ENCODE data around the gene SAMD4A. TPM values are rescaled to one million over a fixed set of nuclear protein-coding genes. Genes with fewer than 3 reads are reported as not detected.

Gene SAMD4A
- total and polyA plus RNA-seq, 2 of the 4 experiments (the other 2 are of a cell fraction), result 22.9 to 38.2 TPM

DNA sequence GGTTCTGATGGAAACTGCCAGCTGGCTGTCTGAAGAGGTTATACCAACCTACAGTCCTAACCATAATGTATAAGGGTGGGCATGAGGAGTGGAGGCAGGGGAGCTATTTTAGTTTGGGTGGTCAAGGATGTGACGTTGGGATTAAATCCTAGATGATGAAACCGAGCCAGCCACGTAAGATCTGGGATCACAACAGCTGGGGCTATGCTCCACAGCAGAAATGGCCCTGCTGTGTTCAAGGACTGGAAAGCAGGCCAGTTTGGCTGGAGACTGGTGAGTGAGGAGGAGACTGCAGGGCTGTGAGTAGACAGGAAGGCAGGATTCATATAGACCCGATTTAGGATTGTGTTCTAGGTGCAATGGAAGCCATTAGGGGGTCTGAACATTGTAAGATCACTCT, 66.1 kb downstream of the SAMD4A start:
- H3K9me1 ChIP-seq (ENCODE audit: insufficient read depth, low read length), result peaks cover 33% of the 10 kb centered on the region
- H4K91ac ChIP-seq (ENCODE audit: insufficient read depth, low read depth, low read length), result no peak overlapping the region
- intact Hi-C loops (cut with micrococcal nuclease), result no loop called here
- H2AFZ ChIP-seq (replicated peaks; ENCODE audit: low read length, poor library complexity), result no peak overlapping the region
- in situ Hi-C loops (cut with MboI; ENCODE audit: low sequenced_read_pairs), result no loop called here
- no peak overlapping the region for H2AK9ac ChIP-seq (replicated peaks; ENCODE audit: low read depth, low read length, poor library complexity)
- H3K4me2 ChIP-seq (ENCODE audit: low read depth, low read length), result no peak overlapping the region
- H3K27ac ChIP-seq (ENCODE audit: insufficient read depth, low read length), result no peak overlapping the region
- no peak overlapping the region; the same call in 1 of the 2 replicates for H3K23ac ChIP-seq (ENCODE audit: low read depth, low read length)
- peak overlapping the region; percentile 49; the same call in 1 of the 2 replicates for H2AK5ac ChIP-seq (ENCODE audit: low read depth, low read length)
- 80% methylated on average over 4 of the region's 4 CpGs; no CpG with 5 or more reads in 1 of the 2 experiments for WGBS, 2 experiments (ENCODE audit: extremely low coverage in 2 of 2, insufficient read length in 1 of 2)
- ChIA-PET CTCF (no interaction called here), POLR2A (ENCODE audit: unreplicated experiment) (no interaction called here)
- no peak overlapping the region for H3K9ac ChIP-seq (ENCODE audit: low read depth, low read length)
- no peak overlapping the region for H4K8ac ChIP-seq (ENCODE audit: low read depth in 2 of 2, low read length in 2 of 2)
- peaks cover 14% of the 10 kb centered on the region for H3K4me1 ChIP-seq (ENCODE audit: control insufficient read depth, insufficient read depth, low read length)
- no peak overlapping the region for H3K56ac ChIP-seq (ENCODE audit: extremely low read depth, insufficient read depth, low read length)
- peaks cover 26 to 86% of the 10 kb centered on the region in 2 experiments for H3K79me1 ChIP-seq (ENCODE audit: low read depth in 1 of 2, low read length in 2 of 2)
- peak overlapping the region; percentile 14; the same call in 1 of the 2 replicates for H3K14ac ChIP-seq (replicated peaks; ENCODE audit: low read depth, low read length)
- no peak overlapping the region; the same call in 1 of the 2 replicates for H3K18ac ChIP-seq (ENCODE audit: low read depth, low read length)
- DNase-seq (no peak), ATAC-seq (ENCODE audit: low read depth) (no peak)
- 0 out of 2 replicates have a peak overlapping the region, but pooled peaks have one; percentile 51 for H3K4ac ChIP-seq (ENCODE audit: low read depth, low read length)
- H4K5ac ChIP-seq (ENCODE audit: low read depth, low read length), result peak overlapping the region; percentile 60
- H2BK120ac ChIP-seq (ENCODE audit: low read depth, low read length), result no peak overlapping the region
- H2BK15ac ChIP-seq (ENCODE audit: low read depth, low read length), result no peak overlapping the region
- no peak overlapping the region for H2BK20ac ChIP-seq (ENCODE audit: low read depth, low read length)
- dilution Hi-C loops (cut with HindIII; ENCODE audit: low sequenced_read_pairs, unreplicated experiment), result no loop called here
- TF ChIP-seq ELK1 (IDR thresholded peaks at IDR 0.05; ENCODE audit: borderline replicate concordance, low read depth, low read length), result no peak
- TF ChIP-seq RCOR1 (IDR thresholded peaks at IDR 0.05; ENCODE audit: insufficient replicate concordance, low read length), result no peak
- no peak for TF ChIP-seq MAFK (IDR thresholded peaks at IDR 0.05; ENCODE audit: low read depth, low read length)
- TF ChIP-seq CTCF (conservative IDR thresholded peaks at IDR 0.05; ENCODE audit: low read depth, low read length), result no peak
- no peak for TF ChIP-seq SMC3 (IDR thresholded peaks at IDR 0.05; ENCODE audit: low read depth, low read length)
- no peak for TF ChIP-seq RAD21 (IDR thresholded peaks at IDR 0.05; ENCODE audit: low read length)
- no peak for TF ChIP-seq MAZ (IDR thresholded peaks at IDR 0.05; ENCODE audit: borderline replicate concordance, low read depth, low read length)
- no peak for TF ChIP-seq CEBPB (IDR thresholded peaks at IDR 0.05; ENCODE audit: low read depth, low read length)
- TF ChIP-seq BHLHE40 (IDR thresholded peaks at IDR 0.05; ENCODE audit: low read depth, low read length), result no peak
- no peak for TF ChIP-seq RFX5 (IDR thresholded peaks at IDR 0.05; ENCODE audit: low read depth, low read length)
- TF ChIP-seq, protein P1, sequence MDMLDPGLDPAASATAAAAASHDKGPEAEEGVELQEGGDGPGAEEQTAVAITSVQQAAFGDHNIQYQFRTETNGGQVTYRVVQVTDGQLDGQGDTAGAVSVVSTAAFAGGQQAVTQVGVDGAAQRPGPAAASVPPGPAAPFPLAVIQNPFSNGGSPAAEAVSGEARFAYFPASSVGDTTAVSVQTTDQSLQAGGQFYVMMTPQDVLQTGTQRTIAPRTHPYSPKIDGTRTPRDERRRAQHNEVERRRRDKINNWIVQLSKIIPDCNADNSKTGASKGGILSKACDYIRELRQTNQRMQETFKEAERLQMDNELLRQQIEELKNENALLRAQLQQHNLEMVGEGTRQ (IDR thresholded peaks at IDR 0.05; ENCODE audit: low read depth, low read length), result no peak
- no peak for TF ChIP-seq CHD1 (IDR thresholded peaks at IDR 0.05; ENCODE audit: low read depth, low read length)
- no peak for TF ChIP-seq POLR2A (IDR thresholded peaks at IDR 0.05; ENCODE audit: low read depth, low read length)
- no peak for TF ChIP-seq MXI1 (IDR thresholded peaks at IDR 0.05; ENCODE audit: borderline replicate concordance, low read depth, low read length)
- no peak for TF ChIP-seq NFE2L2 (IDR thresholded peaks at IDR 0.05; ENCODE audit: low read depth, low read length)
- no peak for TF ChIP-seq FOS (IDR thresholded peaks at IDR 0.05; ENCODE audit: low read depth, low read length)
- no peak overlapping the region for H3K4me3 ChIP-seq (ENCODE audit: insufficient read depth, low read depth, low read length)
- peak overlapping the region; percentile 18 for H2BK5ac ChIP-seq (ENCODE audit: low read depth, low read length, poor library complexity, severe bottlenecking)
- no peaks in the 10 kb centered on the region for H3K9me3 ChIP-seq (ENCODE audit: control insufficient read depth, insufficient read depth, low read length)
- peaks cover 42% of the 10 kb centered on the region for H4K20me1 ChIP-seq (ENCODE audit: insufficient read depth, low read length)
- BruUV-seq (replicated peaks), result no TSS peak
- no peaks in the 10 kb centered on the region; the same call in 1 of the 2 replicates for H3K36me3 ChIP-seq (ENCODE audit: control insufficient read depth, insufficient read depth, low read length)
- H3K27me3 ChIP-seq (ENCODE audit: control insufficient read depth, insufficient read depth, low read length), result no peaks in the 10 kb centered on the region
